Peyer's patch (tissue), 4 donors: ENCODE data around the gene YEATS2. TPM values are rescaled to one million over a fixed set of nuclear protein-coding genes. Genes with fewer than 3 reads are reported as not detected.

ENCODE experiments used
- DNase-seq, 3 donors: peaks; one replicate each; pipeline ENCODE4 v3.0.0-alpha.2; 2017 to 2019
- H3K27ac ChIP-seq, 4 donors: fragments of 200-600 bp; sonication (generic); one replicate each; pipeline ENCODE4 v1.5.1; 2016 to 2019
- H3K27me3 ChIP-seq, 2 donors: fragments of 200-600 bp; sonication (generic); one replicate each; pipeline ENCODE4 v1.5.1; 2019
- H3K36me3 ChIP-seq, 3 donors: fragments of 200-600 bp; sonication (generic); one replicate each; pipeline ENCODE4 v1.5.1; 2016 to 2019
- H3K4me1 ChIP-seq, 4 donors: fragments of 200-600 bp; sonication (generic); one replicate each; pipeline ENCODE4 v1.5.1; 2016 to 2019
- H3K4me3 ChIP-seq, 4 donors: fragments of 200-600 bp; sonication (generic); 1 replicate in 3 of 4; 2 replicates in 1 of 4; pipeline ENCODE4 v1.5.1; 2016 to 2019; ENCODE audit warnings: mild to moderate bottlenecking in 1 of 4
- H3K9me3 ChIP-seq, 4 donors: fragments of 200-600 bp; sonication (generic); one replicate each; pipeline ENCODE4 v1.5.1; 2016 to 2019; ENCODE audit warnings: mild to moderate bottlenecking in 1 of 4
- CTCF ChIP-seq, 6 experiments: fragments of 450-650 bp in 4 of 6; fragments of 200-600 bp in 2 of 6; sonication (generic) in 1 of 6; IDR thresholded peaks; one replicate each; pipeline ENCODE4 v1.5.1; 2017 to 2019; ENCODE audit warnings: antibody characterized with exemption in 6 of 6, mild to moderate bottlenecking in 3 of 6, moderate library complexity in 1 of 6
- POLR2A ChIP-seq, 2 donors: fragments of 450-650 bp; IDR thresholded peaks; one replicate each; pipeline ENCODE4 v1.5.1; 2017; ENCODE audit warnings: antibody characterized with exemption in 2 of 2, mild to moderate bottlenecking in 2 of 2, moderate library complexity in 2 of 2
- total RNA-seq, 4 donors: library from RNA; depleted of rRNA; stranded (reverse); fragments of >200 nt; gene quantifications; one replicate each; pipeline ENCODE4 v1.1.0, GENCODE V29; 2016

Gene YEATS2
- total RNA-seq, 4 donors from 2014 or later = 24.3 to 56.9 (median 27.7) TPM

GRCh38 chr3:183830187-183830586 is 132.6 kb downstream of the YEATS2 start:
- no peak for DNase-seq
- Histone ChIP-seq H3K4me1 (peaks cover 0 to under 1% (median 0%) of the 10 kb centered on the region in 4 donors), H3K9me3 (no peaks in the 10 kb centered on the region), H3K4me3 (no peak overlapping the region), H3K27ac (no peak overlapping the region), H3K36me3 (peaks cover 0 to 62% (median 0%) of the 10 kb centered on the region in 3 donors), H3K27me3 (no peaks in the 10 kb centered on the region)
- TF ChIP-seq CTCF (IDR thresholded peaks at IDR 0.05) (no peak), POLR2A (IDR thresholded peaks at IDR 0.05) (no peak)

GRCh38 chr3:183833516-183833915 is 135.9 kb downstream of the YEATS2 start:
- Histone ChIP-seq H3K36me3 (peaks cover 0 to 73% (median 0%) of the 10 kb centered on the region in 3 donors), H3K4me3 (no peak overlapping the region), H3K9me3 (no peaks in the 10 kb centered on the region), H3K27me3 (no peaks in the 10 kb centered on the region), H3K4me1 (no peaks in the 10 kb centered on the region), H3K27ac (no peak overlapping the region)
- TF ChIP-seq CTCF (IDR thresholded peaks at IDR 0.05) (no peak), POLR2A (IDR thresholded peaks at IDR 0.05) (no peak)
- no peak for DNase-seq

GRCh38 chr3:183837390-183837789 is 139.8 kb downstream of the YEATS2 start:
- H3K36me3 ChIP-seq = peaks cover 0 to 75% (median 0%) of the 10 kb centered on the region in 3 donors
- H3K4me1 ChIP-seq = no peaks in the 10 kb centered on the region
- no peak overlapping the region for H3K27ac ChIP-seq
- H3K27me3 ChIP-seq = no peaks in the 10 kb centered on the region
- DNase-seq = no peak
- no peak overlapping the region for H3K4me3 ChIP-seq
- H3K9me3 ChIP-seq = no peaks in the 10 kb centered on the region
- TF ChIP-seq POLR2A (IDR thresholded peaks at IDR 0.05) (no peak), CTCF (IDR thresholded peaks at IDR 0.05) (no peak)

GRCh38 chr3:183837894-183838293 is 140.3 kb downstream of the YEATS2 start:
- H3K4me1 ChIP-seq = no peaks in the 10 kb centered on the region
- H3K27me3 ChIP-seq = no peaks in the 10 kb centered on the region
- no peak overlapping the region for H3K27ac ChIP-seq
- H3K9me3 ChIP-seq = no peaks in the 10 kb centered on the region
- no peak for DNase-seq
- no peak for TF ChIP-seq CTCF (IDR thresholded peaks at IDR 0.05)
- TF ChIP-seq POLR2A (IDR thresholded peaks at IDR 0.05) = no peak
- H3K36me3 ChIP-seq = peaks cover 0 to 74% (median 0%) of the 10 kb centered on the region in 3 donors
- no peak overlapping the region for H3K4me3 ChIP-seq

GRCh38 chr3:183839751-183840150 is 142.2 kb downstream of the YEATS2 start:
- Histone ChIP-seq H3K4me3 (no peak overlapping the region), H3K36me3 (peaks cover 0 to 74% (median 0%) of the 10 kb centered on the region in 3 donors), H3K4me1 (no peaks in the 10 kb centered on the region), H3K9me3 (no peaks in the 10 kb centered on the region), H3K27ac (no peak overlapping the region), H3K27me3 (no peaks in the 10 kb centered on the region)
- TF ChIP-seq CTCF (IDR thresholded peaks at IDR 0.05) (no peak), POLR2A (IDR thresholded peaks at IDR 0.05) (no peak)
- no peak for DNase-seq

GRCh38 chr3:183844606-183845005 is 147.0 kb downstream of the YEATS2 start:
- Histone ChIP-seq H3K9me3 (no peaks in the 10 kb centered on the region), H3K36me3 (peaks cover 0 to 89% (median 0%) of the 10 kb centered on the region in 3 donors), H3K27ac (no peak overlapping the region), H3K27me3 (no peaks in the 10 kb centered on the region), H3K4me1 (no peaks in the 10 kb centered on the region), H3K4me3 (no peak overlapping the region)
- TF ChIP-seq POLR2A (IDR thresholded peaks at IDR 0.05) (no peak), CTCF (IDR thresholded peaks at IDR 0.05) (no peak)
- no peak for DNase-seq
